Natural killer cell treated with Interleukin-12 subunit alpha and Interleukin-12 subunit beta and Interleukin-15 and Interleukin-18, amount 100 ng/mL, for 72 hours (primary cell): Measurements from ENCODE around the gene CCDC88B. TPM values are rescaled to one million over a fixed set of nuclear protein-coding genes. Genes with fewer than 3 reads are reported as not detected.

Experiments used
- ATAC-seq, 2 donors: fragments of 150-1000 bp; cut with Tn5 transposase in 1 of 2; sonication (Bioruptor Pico), chemical (Tn5 transposase) in 1 of 2; 2 replicates each; pipeline ENCODE4 v1.10.0; 2021
- DNase-seq: peaks from one replicate; pipeline ENCODE4 v3.0.0; 2022; ENCODE audit warnings: low spot score
- H3K27ac Mint-ChIP-seq, 2 donors: 1 replicate in 1 of 2; 2 replicates in 1 of 2; pipeline ENCODE4 v1.8.0; 2022; ENCODE audit warnings: mixed read lengths in 2 of 2, mild to moderate bottlenecking in 1 of 2, moderate library complexity in 1 of 2
- H3K27me3 Mint-ChIP-seq, 2 donors: 1 replicate in 1 of 2; 2 replicates in 1 of 2; pipeline ENCODE4 v1.8.0; 2022; ENCODE audit warnings: mixed read lengths in 2 of 2
- H3K36me3 Mint-ChIP-seq: one replicate; pipeline ENCODE4 v1.8.0; 2022; ENCODE audit warnings: mixed read lengths
- H3K4me1 Mint-ChIP-seq, 2 donors: 1 replicate in 1 of 2; 2 replicates in 1 of 2; pipeline ENCODE4 v1.8.0; 2022; ENCODE audit warnings: low read depth in 2 of 2, mixed read lengths in 2 of 2, mild to moderate bottlenecking in 1 of 2
- H3K4me3 Mint-ChIP-seq: one replicate; pipeline ENCODE4 v1.8.0; 2022; ENCODE audit warnings: mixed read lengths
- H3K9me3 Mint-ChIP-seq: 2 replicates; pipeline ENCODE4 v1.8.0; 2022; ENCODE audit warnings: mixed read lengths
- total RNA-seq, 2 donors: library from RNA; stranded (reverse); gene quantifications; one replicate each; pipeline ENCODE4 v1.2.3, GENCODE V29; 2022

Gene CCDC88B, protein sequence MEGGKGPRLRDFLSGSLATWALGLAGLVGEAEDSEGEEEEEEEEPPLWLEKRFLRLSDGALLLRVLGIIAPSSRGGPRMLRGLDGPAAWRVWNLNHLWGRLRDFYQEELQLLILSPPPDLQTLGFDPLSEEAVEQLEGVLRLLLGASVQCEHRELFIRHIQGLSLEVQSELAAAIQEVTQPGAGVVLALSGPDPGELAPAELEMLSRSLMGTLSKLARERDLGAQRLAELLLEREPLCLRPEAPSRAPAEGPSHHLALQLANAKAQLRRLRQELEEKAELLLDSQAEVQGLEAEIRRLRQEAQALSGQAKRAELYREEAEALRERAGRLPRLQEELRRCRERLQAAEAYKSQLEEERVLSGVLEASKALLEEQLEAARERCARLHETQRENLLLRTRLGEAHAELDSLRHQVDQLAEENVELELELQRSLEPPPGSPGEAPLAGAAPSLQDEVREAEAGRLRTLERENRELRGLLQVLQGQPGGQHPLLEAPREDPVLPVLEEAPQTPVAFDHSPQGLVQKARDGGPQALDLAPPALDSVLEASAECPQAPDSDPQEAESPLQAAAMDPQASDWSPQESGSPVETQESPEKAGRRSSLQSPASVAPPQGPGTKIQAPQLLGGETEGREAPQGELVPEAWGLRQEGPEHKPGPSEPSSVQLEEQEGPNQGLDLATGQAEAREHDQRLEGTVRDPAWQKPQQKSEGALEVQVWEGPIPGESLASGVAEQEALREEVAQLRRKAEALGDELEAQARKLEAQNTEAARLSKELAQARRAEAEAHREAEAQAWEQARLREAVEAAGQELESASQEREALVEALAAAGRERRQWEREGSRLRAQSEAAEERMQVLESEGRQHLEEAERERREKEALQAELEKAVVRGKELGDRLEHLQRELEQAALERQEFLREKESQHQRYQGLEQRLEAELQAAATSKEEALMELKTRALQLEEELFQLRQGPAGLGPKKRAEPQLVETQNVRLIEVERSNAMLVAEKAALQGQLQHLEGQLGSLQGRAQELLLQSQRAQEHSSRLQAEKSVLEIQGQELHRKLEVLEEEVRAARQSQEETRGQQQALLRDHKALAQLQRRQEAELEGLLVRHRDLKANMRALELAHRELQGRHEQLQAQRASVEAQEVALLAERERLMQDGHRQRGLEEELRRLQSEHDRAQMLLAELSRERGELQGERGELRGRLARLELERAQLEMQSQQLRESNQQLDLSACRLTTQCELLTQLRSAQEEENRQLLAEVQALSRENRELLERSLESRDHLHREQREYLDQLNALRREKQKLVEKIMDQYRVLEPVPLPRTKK (N-terminal part only)
- 100 to 1,000 TPM; 172 to 224 TPM for total RNA-seq

DNA sequence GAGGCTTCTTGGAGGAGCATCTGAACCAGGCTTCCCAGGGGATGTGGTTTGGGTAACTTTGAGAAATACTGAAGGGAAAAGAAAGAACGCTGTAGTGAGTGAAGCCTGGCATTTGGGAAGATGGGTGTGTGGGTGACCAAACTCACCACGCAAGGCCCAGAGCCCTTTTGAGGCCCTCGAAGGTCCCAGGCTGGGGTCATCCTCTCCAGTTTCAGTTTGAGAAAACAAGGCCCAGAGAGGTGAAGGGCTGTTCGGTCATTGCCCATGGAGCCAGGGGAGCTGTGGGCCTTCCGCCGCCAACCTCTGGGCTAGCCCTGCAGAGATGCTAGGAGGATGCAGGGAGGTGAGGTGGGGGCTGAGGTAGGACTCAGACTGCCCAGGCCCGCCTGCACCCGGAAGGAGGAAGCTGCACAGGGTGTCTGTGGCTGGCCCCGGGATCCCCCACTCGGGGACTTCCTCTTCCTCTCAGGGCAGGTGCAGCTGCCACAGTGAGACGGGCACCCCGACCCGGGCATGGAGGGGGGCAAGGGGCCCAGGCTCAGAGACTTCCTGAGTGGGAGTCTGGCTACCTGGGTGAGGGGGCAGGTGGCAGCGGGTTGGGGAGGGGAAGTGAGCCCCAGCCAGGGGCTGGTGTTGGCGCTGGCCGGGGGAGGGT, at the start of gene CCDC88B:
TSS of gene CCDC88B (plus strand) at position 451 of the 655 bp plus-strand sequence. CDS start at position 514, 63 bp downstream.
- H3K27me3 Mint-ChIP-seq: no peaks in the 10 kb centered on the region
- no peaks in the 10 kb centered on the region for H3K9me3 Mint-ChIP-seq
- DNase-seq (peak; percentile 89), ATAC-seq (peak; percentile 86 to 90)
- peaks cover 34 to 38% of the 10 kb centered on the region in 2 donors for H3K4me1 Mint-ChIP-seq
- H3K27ac Mint-ChIP-seq: peak within 1 kb of the TSS; percentile 92 to 97
- H3K36me3 Mint-ChIP-seq: no peaks in the 10 kb centered on the region
- H3K4me3 Mint-ChIP-seq: peak within 1 kb of the TSS; percentile 90

DNA sequence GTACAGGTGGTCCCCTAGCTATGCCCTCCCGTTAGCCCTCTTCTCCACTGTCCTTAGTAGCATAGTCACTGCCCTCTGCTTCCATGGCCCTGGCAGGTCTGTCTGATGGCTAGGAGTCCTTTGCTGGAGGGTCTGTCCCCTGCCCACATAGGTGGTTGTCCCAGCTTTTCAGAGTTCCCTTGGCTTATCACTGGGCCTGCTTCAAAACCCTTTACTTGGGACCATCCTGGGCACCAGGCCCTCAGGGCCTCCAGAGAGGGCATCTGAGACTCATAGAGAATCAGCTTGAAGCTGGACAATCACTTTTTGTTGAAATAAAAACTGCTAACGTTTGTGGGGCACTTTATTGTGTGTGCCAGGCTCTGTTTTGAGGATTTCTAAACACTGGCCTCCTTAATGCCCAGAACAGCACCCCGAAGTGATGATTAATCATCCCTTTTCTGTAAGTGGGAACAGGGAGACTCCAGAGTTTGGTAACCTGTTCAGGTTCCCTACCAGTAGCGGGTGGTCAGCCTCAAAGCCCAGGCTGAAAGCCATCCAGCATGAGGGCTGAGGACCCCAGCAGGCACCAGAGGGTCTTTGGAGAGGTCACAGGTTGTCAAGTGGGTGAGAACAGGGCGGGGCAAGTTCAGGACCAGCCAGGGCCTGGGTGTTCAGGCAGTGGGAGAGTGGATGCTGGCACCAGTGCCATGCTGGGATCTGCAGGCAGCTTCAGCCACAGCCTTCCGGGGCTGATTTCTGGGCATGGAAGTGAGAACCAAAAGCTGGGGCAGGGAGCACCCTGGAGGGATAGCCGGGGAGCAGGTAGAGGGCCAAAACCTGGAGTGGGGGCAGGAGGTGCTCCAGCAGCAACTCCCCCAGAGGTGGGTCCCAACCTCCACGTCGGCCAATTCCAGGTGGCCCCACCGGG, 49.4 kb upstream of the CCDC88B start:
- peaks cover 14 to 16% of the 10 kb centered on the region in 2 donors for H3K4me1 Mint-ChIP-seq
- no peaks in the 10 kb centered on the region for H3K9me3 Mint-ChIP-seq
- no peaks in the 10 kb centered on the region for H3K36me3 Mint-ChIP-seq
- H3K27ac Mint-ChIP-seq: no peak overlapping the region
- peaks cover 25 to 29% of the 10 kb centered on the region in 2 donors for H3K27me3 Mint-ChIP-seq
- DNase-seq: no peak
- peak overlapping the region; percentile 74 for H3K4me3 Mint-ChIP-seq
- ATAC-seq: no peak

DNA sequence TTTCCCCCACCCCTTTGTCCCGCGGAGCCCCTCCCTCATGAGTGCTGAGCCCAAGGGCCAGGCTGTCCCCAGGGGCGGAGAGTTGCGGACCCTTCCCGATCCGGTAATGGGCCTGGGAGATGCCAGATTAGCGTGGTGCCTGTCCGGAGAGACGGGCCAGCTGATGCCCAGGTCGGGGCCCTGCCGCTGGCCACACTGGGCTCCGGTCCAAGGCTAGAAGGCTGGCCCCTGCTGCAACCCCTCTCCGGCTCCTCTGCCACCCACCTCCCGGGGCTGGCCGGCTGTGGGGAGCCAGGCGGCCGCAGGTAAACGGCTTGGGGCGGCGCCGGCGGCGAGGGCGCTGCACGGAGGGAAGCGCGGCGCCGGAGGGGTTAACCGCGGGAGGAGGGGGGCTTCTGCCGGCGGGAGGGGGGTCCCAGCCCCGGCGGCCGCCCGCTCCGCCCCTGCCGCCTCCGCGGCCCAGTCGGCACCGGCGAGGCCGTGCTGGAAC, 48.7 kb upstream of the CCDC88B start, which contains the start of gene KCNK4:
TSS of gene KCNK4 (plus strand) at position 41 of the 490 bp plus-strand sequence. CDS start 1,717 bp downstream, outside the sequence.
- peaks cover 29% of the 10 kb centered on the region in 2 donors for H3K27me3 Mint-ChIP-seq
- no peak within 1 kb of the TSS for H3K27ac Mint-ChIP-seq

DNA sequence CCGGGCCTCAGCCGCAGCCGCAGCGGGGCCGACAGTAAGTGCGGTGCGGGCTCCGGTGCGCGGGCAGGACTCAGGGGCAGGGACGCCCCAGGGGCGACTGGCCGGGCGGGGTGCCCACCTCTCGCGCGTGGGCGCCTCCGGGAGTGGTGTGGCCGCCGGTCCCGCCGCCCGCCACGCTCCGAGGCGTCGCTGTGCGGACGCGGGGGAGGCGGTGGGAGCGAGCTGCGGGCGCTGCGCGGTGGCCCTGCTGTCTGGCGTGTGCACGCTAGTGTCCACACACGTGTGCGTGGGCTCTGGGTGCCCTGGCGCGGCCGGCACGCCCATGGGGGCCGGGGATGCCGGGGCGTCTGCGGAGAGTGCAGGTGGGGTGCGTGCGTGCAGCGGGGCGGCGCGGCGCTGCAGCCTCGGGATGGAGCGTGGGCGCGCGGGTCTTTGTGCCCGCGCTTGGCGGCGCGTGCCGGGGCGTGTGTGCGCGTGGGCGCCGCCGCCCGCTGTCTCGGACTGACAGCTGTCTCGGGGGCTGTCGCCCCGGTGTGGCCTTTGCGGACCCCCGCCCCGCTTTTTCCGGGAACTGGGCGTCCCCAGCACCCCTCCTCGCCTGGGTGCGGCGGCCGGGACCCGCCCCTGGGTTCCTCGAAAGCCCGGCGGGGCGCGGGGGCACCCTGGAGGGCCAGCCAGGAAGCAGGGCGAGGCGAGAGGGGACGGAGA, 48.1 kb upstream of the CCDC88B start:
- Mint-ChIP-seq H3K4me1 (peaks cover 6 to 9% of the 10 kb centered on the region in 2 donors), H3K4me3 (no peak overlapping the region), H3K9me3 (no peaks in the 10 kb centered on the region), H3K27me3 (peaks cover 29 to 32% of the 10 kb centered on the region in 2 donors), H3K27ac (no peak overlapping the region), H3K36me3 (no peaks in the 10 kb centered on the region)
- peak; percentile 15 to 33 for ATAC-seq
- DNase-seq: no peak

More for the DNA sequence above, 48.7 kb upstream of the CCDC88B start, which contains the start of gene KCNK4:
- Mint-ChIP-seq H3K36me3 (no peaks in the 10 kb centered on the region), H3K4me3 (peak within 1 kb of the TSS; percentile 74), H3K4me1 (peaks cover 12 to 15% of the 10 kb centered on the region in 2 donors), H3K9me3 (no peaks in the 10 kb centered on the region)
- no peak for DNase-seq
- no peak for ATAC-seq

DNA sequence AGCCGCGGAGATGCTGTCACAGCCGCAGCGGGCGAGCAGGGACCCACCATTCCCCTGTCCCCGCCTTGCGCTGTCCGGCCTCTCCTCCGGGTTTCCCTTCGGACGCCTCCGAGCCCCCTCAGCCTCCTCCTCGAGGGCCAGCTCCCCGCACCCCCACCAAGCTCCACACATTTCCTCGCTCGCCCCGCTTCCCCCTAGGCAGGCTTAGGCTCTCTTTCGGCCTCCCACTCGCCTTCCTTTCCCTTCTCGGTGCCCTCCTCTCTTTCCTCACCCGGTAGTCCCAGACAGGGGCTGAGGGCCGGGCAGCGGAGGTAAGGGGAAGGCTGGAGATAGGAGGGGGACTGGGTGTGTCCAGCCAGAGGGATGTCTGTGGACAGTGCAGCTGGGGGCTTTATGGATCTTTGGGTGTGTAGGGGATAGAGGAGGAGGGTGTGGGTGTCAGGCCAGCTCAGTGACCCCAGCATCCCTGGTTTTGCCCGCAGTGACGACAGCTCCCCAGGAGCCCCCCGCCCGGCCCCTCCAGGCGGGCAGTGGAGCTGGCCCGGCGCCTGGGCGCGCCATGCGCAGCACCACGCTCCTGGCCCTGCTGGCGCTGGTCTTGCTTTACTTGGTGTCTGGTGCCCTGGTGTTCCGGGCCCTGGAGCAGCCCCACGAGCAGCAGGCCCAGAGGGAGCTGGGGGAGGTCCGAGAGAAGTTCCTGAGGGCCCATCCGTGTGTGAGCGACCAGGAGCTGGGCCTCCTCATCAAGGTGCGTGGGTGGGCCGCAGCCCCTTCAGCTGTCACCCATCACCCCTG, 47.3 kb upstream of the CCDC88B start:
- H3K4me1 Mint-ChIP-seq: peaks cover 7 to 8% of the 10 kb centered on the region in 2 donors
- peak overlapping the region; percentile 30 for H3K4me3 Mint-ChIP-seq
- DNase-seq (no peak), ATAC-seq (peak in 1 of 2 donors; percentile 25)
- no peak overlapping the region for H3K27ac Mint-ChIP-seq
- no peaks in the 10 kb centered on the region for H3K9me3 Mint-ChIP-seq
- H3K36me3 Mint-ChIP-seq: no peaks in the 10 kb centered on the region
- H3K27me3 Mint-ChIP-seq: peaks cover 36% of the 10 kb centered on the region in 2 donors

DNA sequence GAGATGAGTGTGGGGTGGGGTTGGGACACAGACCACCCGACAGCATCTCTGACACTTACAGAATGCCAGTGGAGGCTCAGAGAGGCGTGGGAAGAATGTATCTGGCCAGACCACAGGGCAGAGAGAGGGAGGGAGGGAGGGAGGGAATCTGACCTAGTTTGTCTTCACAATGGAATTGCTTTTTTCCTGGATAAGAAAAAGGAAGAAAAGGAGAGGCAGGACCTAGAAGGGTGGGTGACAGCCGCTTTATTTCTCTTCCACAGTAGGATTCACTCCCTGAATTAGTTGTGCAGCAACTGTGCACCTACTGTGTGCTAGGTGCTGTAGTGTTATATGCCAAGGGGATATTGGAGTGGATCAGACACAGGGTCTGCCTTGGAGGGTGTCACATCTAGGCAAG, 45.2 kb upstream of the CCDC88B start:
- Mint-ChIP-seq H3K9me3 (no peaks in the 10 kb centered on the region), H3K27ac (no peak overlapping the region), H3K27me3 (peaks cover 42 to 48% of the 10 kb centered on the region in 2 donors), H3K4me3 (no peak overlapping the region), H3K36me3 (no peaks in the 10 kb centered on the region), H3K4me1 (peaks cover 12 to 14% of the 10 kb centered on the region in 2 donors)
- ATAC-seq: no peak
- no peak for DNase-seq

DNA sequence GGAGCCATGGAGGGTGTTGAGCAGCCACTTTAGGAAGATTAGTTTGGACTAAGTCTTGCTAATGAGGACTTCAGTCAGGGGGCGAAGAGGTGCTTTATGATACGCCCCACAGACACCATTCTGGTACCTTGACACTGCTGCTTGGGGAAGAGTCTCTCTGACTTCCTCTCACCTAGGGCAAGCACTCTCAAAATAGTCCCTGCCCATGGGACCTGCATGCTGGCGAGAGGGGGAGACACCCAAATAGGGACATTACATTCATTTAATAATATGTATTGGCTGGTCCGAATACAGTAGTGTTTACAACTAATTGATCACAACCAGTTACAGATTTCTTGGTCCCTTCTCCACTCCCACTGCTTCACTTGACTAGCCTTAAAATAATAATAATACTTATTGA, 44.2 kb upstream of the CCDC88B start:
- DNase-seq (no peak), ATAC-seq (no peak)
- Mint-ChIP-seq H3K9me3 (no peaks in the 10 kb centered on the region), H3K27ac (no peak overlapping the region), H3K4me3 (no peak overlapping the region), H3K4me1 (peaks cover 15 to 17% of the 10 kb centered on the region in 2 donors), H3K36me3 (no peaks in the 10 kb centered on the region), H3K27me3 (peaks cover 43 to 53% of the 10 kb centered on the region in 2 donors)

DNA sequence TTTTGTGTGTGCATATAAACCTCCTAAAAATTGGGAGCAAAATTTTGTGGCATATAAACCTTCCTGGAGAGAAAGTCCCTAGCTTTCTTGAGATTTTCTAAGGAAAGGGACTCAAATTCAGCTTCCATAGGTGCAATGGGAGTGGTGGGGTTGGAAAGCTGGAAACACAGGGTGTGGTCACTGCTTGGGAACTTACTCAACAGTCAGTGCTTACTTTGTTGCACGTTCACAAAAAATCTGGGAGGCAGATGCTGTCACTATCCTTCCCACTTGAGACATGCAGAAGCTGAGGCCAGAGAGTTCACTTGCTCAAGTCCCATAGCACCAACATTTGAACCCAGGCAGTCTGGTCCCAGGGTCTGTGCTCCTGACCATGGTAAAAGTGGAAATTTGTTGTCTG, 43.8 kb upstream of the CCDC88B start:
- no peak overlapping the region for H3K27ac Mint-ChIP-seq
- H3K36me3 Mint-ChIP-seq: no peaks in the 10 kb centered on the region
- peaks cover 44 to 51% of the 10 kb centered on the region in 2 donors for H3K27me3 Mint-ChIP-seq
- DNase-seq (no peak), ATAC-seq (no peak)
- no peaks in the 10 kb centered on the region for H3K9me3 Mint-ChIP-seq
- peaks cover 17 to 18% of the 10 kb centered on the region in 2 donors for H3K4me1 Mint-ChIP-seq
- no peak overlapping the region for H3K4me3 Mint-ChIP-seq

DNA sequence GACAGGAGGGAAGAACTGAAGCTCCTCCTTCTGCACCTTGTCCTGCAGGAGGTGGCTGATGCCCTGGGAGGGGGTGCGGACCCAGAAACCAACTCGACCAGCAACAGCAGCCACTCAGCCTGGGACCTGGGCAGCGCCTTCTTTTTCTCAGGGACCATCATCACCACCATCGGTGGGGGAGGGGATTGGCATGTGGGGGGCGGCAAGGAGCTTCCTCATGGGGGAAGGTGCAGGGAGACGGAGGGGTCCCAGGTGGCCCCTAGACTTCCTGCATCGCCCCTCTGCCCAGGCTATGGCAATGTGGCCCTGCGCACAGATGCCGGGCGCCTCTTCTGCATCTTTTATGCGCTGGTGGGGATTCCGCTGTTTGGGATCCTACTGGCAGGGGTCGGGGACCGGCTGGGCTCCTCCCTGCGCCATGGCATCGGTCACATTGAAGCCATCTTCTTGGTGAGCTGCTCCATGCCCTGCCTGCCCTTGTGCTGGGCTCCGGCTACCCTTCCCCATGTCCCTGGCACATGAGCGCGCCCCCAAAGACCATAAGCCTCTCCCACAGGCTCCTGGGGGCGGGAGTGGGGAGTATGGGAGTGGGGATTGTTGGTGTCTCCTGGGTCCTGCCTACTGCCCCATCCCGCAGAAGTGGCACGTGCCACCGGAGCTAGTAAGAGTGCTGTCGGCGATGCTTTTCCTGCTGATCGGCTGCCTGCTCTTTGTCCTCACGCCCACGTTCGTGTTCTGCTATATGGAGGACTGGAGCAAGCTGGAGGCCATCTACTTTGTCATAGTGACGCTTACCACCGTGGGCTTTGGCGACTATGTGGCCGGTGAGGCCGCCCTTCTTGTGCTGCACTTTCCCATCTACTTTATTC, 42.9 kb upstream of the CCDC88B start:
- Mint-ChIP-seq H3K27me3 (peaks cover 44 to 51% of the 10 kb centered on the region in 2 donors), H3K27ac (no peak overlapping the region), H3K4me3 (no peak overlapping the region), H3K9me3 (no peaks in the 10 kb centered on the region), H3K36me3 (no peaks in the 10 kb centered on the region), H3K4me1 (peaks cover 17 to 18% of the 10 kb centered on the region in 2 donors)
- ATAC-seq (no peak), DNase-seq (no peak)

DNA sequence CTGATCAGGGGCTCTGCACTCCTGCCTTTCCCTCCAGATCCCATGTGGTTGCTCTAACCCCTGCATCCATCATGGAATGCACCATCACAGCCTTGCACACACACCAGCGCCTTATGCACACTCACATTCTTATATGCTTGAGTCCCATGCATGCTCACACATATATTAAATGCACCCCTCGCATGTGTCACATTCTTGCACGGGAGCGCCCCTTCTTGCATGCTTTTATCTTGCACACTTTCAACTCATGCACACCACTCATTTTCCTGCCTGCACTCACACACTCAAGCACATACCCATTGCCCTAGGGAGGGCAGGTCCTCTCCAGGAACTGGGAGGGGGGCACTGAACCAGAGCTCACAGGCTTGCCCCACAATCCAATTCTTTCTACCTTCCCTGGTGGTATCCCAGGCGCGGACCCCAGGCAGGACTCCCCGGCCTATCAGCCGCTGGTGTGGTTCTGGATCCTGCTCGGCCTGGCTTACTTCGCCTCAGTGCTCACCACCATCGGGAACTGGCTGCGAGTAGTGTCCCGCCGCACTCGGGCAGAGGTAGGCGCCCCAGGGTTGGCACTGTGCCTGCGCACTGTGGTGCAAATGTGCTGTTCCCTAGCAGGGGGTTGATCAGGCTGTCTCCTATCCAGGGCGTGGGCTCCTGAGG, 42.2 kb upstream of the CCDC88B start:
- H3K9me3 Mint-ChIP-seq: no peaks in the 10 kb centered on the region
- DNase-seq: no peak
- H3K4me1 Mint-ChIP-seq: peaks cover 14 to 18% of the 10 kb centered on the region in 2 donors
- H3K27ac Mint-ChIP-seq: no peak overlapping the region
- H3K27me3 Mint-ChIP-seq: peaks cover 41 to 48% of the 10 kb centered on the region in 2 donors
- H3K4me3 Mint-ChIP-seq: no peak overlapping the region
- H3K36me3 Mint-ChIP-seq: no peaks in the 10 kb centered on the region
- no peak for ATAC-seq
